Body of pancreas (tissue), 4 donors: ENCODE results near the gene ZNF608.

Experiments
- POLR2A ChIP-seq, 3 donors: fragments of 450-650 bp; IDR thresholded peaks; one replicate each; pipeline ENCODE4 v1.6.1; 2016; ENCODE audit warnings: antibody characterized with exemption in 3 of 3, mild to moderate bottlenecking in 2 of 3
- TF ChIP-seq, protein P1 (sequence below), 7 experiments: fragments of 450-650 bp in 4 of 7; fragments of 200-600 bp in 3 of 7; sonication (generic) in 3 of 7; IDR thresholded peaks; one replicate each; pipeline ENCODE4 v1.5.1; 2016 to 2019; ENCODE audit warnings: antibody characterized with exemption in 7 of 7

DNA sequence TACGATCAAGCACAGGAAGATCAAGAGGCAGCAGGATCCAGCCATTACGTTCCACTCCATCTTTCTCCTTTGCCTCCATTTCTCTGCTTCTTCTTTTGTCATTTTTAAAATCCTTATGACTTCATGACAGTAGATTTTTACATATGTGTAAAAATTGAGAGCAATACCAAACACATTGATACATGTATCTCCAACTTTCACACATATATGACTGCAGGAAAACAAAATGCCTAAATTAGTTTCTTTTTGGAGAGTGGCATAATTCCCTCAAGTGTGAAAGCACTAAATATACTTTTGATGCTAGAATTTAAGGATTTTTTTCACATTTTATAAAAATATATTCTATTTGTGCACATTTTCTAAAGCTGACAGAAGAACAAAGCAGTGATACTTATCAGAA lies 8.6 kb upstream of the ZNF608 start:
- TF ChIP-seq, protein P1, sequence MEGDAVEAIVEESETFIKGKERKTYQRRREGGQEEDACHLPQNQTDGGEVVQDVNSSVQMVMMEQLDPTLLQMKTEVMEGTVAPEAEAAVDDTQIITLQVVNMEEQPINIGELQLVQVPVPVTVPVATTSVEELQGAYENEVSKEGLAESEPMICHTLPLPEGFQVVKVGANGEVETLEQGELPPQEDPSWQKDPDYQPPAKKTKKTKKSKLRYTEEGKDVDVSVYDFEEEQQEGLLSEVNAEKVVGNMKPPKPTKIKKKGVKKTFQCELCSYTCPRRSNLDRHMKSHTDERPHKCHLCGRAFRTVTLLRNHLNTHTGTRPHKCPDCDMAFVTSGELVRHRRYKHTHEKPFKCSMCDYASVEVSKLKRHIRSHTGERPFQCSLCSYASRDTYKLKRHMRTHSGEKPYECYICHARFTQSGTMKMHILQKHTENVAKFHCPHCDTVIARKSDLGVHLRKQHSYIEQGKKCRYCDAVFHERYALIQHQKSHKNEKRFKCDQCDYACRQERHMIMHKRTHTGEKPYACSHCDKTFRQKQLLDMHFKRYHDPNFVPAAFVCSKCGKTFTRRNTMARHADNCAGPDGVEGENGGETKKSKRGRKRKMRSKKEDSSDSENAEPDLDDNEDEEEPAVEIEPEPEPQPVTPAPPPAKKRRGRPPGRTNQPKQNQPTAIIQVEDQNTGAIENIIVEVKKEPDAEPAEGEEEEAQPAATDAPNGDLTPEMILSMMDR (IDR thresholded peaks at IDR 0.05), result no peak
- TF ChIP-seq POLR2A (IDR thresholded peaks at IDR 0.05), result no peak
